ENCODE results near the gene PPP1R16B.
"Not testable (repeated sequence)": the region's sequence is repeated elsewhere in the genome, so short reads cannot be mapped to it uniquely, and the experiment has no call there.

Gene PPP1R16B

DNA sequence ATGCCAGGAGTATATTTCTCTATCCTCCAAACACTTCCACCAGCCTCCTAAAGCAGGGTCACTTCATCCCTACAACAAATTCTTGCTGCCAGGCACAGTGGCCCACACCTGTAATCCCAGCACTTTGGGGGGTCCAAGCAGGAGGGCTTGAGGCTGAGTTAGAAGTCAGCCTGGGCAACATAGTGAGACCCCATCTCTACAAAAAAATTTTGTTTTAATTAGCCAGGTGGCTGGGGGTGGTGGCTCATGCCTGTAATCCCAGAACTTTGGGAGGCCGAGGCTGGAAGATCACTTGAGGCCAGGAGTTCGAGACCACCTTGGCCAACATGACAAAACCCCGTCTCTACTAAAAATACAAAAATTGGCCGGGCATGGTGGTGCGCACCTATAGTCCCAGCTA, 11.4 kb upstream of the PPP1R16B start:
- not testable (repeated sequence) for DNase-seq

DNA sequence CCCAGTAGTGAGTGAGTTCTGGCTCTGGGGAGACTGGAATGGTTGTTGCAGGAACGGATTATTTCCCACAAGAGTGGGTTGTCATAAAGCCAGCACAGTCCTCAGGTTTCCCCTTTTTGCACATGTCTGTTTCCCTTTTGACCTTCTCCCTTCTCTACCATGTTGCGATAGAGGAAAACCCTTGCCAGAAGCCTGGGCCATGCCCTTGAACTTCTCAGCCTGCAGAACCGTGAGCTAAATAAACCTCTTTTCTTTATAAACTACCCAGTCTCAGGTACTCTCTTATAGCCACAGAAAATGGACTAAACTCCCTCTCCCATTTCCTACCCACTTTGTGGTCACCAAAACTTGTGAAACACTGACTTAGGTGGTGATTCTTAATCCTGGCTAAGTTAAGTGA, 7.2 kb upstream of the PPP1R16B start:
- no peak for DNase-seq

DNA sequence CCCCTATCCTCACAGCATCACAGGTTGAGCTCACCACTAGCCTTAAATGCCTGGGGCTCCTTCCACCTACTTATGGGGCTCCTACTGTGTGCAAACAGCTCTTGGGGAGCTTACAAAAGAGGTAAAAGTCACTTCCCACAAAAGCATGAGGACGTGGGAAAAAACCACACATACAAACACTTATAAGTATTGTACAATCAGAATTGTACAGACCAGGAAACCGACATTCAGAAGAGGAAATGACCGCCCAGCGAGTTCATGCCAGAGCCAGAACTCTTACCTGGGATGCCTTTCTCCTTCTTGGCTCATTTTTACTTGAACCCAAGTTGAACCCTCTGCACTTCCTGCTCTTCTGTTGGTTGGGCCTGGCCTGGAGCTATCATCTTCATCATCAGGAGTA, 6.3 kb upstream of the PPP1R16B start:
- no peak for DNase-seq

DNA sequence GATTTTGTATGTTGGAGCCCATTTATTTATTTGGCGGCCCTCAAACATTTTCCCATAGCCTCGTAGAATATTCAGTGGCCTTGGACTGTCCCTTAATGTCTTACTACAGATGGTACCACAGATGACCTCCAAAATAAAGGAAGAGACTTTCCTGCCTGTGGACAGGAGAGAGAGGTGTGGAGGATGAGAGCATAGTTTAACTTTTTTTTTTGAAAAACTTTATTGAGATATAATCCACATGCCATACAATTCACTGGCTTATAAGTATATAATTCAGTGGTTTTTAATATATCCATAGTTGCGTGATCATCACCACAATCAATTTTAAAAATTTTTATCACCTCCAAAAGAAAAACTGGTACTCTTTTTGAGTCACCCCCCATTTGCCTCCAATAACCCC, 4.6 kb upstream of the PPP1R16B start:
- no peak for DNase-seq

DNA sequence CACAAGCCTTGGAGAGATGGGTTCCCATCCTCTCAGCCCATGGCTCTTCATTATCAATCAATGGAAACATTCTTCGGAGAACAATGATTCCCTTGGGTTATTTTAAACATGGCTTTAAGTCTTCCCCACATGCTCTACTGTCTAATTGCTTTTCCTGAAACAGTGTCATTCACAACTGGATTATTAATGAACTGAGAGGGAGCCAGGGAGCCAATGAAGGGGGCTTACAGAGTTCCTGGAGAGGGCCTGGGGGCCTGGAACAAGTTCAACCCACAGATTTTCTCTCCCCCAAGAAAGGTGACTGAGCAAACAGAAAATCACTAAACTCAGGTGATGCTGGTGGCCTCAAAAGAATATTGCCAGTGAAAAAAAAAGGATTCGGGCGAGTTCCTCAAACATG, 1.3 kb upstream of the PPP1R16B start:
- DNase-seq, result no peak

DNA sequence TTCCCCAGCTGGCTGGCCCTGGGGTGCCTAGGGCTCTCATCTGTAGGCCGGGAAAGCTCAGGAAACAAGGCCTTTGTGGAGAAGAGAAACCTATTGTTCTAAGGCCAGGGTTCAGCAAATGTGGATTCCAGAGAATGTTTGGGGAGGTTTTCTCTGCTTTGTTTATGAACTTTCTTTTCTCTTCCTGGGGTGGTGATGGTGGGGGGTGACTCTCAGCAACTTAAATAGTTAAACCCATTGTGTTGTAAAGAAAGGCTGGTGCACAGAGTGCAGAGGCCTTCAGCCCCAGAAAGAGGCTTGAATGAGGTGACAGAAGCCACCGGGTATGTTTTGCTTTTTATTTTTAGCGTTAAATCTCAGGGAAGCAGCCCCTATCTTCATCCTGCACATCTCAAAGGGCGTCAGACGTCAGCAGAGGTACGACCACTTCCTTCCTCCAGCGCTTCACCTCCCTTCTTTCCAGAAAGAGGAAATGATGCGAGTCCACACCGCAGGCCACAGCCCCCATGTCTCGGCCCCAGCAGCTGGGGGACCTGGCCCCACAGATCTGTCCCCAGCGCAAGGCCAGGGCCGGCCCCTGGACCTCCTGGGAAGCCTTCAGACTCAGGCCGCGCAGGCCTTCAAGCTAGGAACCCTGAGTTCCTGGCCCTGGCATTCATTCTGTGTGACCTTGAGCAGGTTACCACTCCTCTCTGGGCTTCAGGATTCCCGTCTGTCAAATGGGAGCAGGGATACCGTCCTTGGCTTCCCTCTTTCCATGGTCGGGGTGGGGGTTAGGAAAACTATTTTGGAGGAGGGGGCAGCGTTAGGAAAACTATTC, 605 bp upstream of the PPP1R16B start:
- DNase-seq, result no peak

DNA sequence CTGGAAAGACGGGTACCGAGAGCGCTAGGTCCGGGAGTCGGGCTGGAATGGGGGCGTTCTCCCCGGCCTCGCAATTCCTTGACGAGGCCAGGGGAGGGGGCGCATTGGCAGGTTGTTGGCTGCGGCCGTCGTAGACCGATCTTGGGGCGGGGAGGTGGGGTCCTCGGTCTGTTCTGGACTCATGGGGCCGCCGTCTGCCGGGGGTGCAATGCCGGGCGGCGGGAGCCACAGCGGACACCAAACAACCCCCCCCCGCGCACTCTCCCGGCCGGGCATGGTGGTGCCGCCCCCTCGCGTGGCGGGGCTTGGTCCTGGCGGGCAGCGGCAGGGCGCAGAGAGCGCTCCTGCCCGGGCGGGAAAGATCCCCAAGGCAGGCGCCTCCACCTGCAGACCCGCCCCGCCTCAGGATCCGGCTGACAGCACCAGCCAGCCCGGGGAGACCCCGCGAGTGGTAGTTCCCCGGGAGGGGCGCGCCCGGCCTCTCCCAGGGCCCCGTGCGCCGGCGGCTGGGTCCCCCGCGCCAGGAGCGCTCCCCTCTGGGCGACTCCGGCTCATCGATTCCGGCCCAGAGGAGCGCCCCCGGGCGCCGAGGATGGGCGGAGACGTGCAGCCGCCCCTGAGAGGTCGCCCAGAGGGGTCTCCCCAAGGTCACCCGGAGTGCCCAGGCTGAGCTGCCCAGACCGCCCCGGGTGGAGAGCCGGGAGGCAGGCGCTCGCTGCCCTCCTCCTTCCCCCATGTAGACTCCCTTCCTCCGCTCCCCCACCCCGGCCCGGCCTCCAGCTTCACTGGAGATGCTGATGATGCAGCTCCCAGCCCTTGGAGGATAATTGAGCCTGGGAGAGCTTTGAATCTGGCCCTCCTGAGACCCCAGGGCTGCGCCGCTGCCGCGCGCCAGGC, 709 bp downstream of the PPP1R16B start:
- DNase-seq, result no peak

DNA sequence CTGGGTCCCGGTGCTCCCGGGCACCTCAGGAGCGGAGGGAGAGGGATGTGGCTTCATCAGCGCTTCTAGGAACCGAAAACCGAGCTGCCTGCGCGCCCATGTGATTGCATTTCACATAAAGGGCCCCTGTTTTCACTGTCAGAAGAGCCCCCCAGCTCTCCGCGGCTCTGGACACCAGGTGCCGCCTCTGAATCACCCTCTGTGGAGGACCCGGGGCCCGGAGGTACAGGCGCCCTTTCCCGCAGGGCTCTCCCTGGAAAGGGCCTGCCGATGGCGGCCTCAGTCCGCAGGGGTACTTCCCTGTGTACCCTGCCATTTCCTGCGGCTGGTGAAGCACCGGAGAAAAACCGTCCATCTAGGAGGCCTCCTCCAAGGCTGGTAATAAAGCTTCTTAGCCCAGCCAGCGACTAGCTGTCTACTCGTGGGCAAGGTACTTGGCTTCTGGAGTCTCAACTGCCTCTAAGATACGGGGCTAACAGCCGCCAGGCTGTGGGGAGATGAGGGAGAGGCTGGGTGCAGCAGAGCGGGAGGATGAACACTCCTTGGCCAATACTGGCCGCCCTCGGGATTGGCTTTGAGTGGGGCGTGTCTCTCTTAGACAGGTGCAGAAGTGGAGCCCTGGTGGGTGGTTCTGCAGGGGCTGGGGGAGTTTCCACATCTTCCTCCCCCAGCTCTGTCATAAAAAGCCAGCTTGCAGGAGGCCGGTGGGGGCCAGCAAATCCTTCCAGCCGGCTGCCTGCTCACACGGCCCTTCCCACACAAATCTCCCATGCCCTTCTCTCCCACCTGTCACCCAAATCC, 1.6 kb downstream of the PPP1R16B start:
- DNase-seq, result no peak

DNA sequence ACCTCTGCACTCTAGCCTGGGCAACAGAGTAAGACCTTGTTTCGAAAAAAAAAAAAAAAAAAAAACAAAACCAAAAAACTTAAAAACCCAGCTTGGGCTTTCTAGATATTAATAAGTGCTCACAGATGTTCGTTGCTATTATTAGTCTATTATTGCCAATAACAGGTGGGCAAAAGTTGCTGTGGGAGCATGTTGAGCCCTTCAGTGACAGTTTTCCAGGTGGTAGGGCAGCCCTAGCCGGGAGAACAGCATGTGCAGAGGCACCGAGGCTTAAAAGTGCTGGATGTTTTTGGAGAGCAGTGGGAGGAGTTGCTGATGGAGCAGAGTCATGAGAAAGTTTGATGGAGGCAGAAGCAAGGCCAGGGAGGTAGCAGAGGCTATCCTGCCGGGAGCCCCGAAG, 4.4 kb downstream of the PPP1R16B start:
- no peak for DNase-seq

DNA sequence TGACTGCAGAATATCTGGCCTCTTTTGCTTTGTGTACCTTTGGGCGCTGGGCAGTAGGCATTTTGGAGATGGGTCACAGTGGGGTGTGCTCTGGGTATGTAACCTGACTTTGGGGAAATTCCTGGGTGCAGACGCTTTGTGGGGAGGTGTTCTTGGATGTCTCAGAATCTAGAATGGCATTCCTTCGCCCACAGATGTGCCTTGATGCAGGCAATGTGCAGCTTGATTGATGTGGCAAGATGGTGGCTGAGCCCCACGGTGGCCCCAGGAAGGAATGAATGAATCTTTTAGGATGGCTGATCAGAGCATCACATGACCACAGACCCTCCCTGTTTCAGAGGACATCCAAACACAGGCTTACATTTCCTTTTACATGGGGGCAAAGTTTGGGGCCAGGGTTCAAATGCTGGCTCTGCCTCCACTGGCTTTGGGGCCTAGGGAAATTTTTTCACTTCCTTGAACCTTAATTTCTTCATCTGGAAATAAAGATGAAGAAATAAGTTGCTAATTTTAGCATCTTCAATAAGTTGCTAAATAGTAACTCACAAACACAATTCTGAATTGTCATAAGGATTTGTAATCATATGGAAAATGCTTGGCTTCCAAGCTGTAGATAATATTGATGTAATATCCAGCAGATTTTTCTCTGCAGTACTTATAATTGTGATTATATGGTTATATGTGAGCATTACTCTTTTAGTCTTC, 5.6 kb downstream of the PPP1R16B start:
- DNase-seq, result no peak

DNA sequence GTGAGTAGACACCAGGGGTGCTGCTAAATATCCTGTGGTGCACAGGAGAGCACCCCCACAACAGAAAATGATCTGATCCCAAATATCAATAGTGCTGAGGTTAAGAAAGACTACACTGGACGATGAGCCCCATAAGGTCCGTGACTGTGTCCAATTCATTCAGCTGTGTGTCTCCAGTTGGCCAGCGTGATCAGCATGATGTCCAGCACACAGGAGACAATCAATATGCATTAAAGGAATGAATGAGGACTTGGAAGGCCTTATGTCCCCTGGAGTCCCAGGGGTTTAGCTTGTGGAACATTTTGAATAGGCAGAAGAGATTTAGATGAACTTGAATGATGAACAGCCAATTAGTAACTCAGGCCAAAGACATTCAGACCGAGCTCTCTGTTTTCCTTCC, 6.3 kb downstream of the PPP1R16B start:
- no peak for DNase-seq

DNA sequence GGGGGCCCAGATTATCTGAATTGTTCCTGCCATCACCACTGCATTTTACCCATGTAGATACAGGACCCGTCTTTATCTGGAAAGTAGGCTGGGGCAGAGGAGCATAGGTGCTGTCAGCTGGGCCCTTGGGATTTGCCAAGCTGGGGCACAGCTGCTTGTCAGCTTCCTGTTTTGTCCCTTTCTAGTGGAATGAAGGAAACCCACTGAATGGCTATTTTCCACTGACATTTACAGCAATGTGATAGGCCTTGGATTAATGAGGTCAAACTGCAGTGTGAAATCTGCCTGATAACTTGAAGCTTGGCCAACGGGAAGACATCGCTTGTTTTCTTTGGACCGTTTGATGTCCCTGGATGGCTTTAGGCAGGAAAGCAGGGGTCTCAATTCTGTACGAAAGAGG, 6.7 kb downstream of the PPP1R16B start:
- no peak for DNase-seq

DNA sequence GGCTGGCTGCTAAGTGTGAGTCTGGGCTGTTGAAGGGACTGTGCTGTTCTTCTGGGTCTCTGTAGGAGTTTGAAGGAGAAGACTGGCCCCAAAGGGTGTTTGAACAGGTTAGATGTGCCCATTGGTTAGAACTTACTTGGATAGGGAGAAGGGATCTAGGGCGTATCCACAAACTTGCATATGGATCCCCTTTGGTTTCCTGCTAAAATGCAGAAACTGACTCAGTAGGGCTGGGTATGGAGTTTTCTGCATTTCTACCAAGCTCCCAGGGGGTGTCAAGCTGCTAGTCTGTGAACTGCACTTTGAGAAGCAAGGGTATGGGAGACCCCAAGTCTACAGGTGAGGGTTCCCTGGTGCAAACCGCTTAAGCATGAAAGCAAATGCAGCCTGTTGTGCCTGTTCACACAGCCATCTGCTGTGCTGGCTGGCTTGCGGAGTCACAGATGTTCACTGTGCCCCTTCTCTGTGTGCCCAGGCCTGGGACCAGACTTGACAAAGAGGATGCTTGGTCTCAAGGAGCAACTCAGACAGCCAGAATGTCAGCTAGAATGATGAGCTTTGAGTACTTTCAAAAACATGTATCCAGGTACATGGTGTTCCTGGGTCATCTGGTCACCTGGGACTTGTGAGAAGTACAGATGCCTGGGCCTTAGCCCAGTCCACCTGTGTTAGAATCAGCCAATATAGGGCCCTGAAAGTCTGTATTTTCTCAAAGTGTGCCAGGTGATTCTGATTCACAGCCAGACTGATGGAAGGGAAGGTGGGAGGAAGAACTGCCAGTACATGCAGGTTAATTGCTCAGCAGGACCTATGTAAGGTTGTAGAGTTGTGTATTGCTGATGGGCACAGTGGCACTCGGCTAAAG, 7.4 kb downstream of the PPP1R16B start:
- no peak for DNase-seq

DNA sequence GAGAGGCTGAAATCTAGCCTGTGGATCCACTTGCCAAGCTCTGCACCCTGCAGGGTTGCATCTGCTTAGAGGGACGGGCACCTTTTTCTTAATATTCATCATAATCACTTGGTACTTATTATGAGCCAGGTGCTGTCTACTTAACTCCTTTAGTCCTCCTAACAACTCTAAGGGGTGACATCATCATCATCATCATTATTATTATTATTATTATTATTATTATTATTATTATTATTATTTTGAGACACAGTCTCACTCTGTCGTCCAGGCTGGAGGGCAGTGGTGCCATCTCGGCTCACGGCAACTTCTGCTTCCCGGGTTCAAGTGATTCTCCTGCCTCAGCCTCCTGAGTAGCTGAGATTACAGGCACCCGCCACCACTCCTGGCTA, 8.1 kb downstream of the PPP1R16B start:
- not testable (repeated sequence) for DNase-seq

DNA sequence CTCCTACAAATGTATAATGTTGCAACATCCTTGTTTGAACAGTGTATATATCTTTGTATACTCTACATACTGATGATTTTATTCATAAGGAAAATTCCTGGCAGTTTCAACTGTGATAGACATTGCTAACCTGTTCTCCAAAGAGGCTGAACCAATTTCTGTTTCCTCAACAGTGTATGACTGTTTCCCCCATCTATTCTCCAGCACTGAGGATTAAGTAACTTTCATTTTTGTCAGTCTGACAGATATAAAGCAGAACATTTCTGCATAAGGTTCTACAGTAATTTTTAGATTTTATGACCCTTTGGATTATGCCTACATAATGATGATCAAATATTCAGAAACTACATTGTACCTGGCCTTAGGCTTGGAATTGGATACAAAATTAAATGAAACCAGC, 9.9 kb downstream of the PPP1R16B start:
- DNase-seq, result no peak

DNA sequence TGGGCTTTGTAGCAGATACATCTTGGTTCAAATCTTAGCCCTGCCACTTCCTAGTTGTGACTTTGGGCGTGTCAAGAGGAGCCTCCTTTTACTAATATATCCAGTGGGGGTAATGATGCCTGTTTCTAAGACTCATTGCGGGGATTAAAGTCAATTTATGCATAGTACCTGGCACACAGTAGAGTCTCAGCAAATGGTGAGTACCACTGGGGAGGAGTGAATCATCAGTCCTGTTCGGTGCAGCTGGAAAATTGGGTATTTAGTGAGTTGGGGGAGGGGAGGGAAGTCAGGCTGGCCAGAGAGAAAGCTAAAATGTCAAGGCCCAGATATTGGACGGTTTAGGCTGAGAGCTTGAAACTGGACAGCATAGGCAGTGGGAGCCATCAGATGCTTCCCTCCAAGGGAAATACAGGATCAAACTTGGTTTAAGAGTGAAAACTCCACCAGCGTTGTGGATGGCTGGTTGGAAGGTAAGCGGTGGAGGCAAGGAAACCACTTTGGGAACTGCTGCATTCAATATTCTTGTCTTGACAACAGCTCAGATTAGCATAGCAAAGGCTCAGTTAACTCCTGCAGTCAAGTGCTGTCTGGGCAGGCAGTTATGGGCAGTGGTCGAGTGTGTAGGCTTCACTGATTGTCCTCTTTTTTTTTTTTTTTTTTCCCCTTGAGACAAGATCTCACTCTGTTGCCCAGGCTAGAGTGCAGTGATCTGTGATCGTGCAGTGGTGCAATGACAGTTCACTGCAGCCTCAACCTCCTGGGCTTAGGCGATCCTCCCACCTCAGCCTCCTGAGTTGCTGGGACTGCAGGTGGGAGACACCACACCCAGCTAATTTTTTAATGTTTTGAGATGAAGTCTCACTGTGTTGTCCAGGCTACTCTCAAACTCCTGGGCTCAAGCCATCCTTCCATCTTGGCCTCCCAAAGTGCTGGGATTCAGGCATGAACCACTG, 12.9 kb downstream of the PPP1R16B start:
- DNase-seq, result no peak

DNA sequence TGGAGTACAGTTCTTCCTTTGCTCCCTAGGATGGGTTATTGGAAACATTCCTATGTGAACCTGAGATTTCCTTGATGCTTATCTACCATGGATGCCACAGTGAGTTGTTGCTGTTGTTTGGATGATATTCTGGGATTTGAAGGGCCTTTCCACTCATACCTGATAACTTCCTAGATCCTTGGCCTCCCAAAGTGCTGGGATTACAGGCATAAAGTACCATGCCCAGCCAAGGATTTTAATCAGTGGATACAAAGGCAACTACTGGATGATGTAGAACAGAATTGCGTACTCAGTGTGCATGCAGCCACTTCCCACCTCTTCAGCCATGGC, 20.0 kb downstream of the PPP1R16B start:
- no peak for DNase-seq

DNA sequence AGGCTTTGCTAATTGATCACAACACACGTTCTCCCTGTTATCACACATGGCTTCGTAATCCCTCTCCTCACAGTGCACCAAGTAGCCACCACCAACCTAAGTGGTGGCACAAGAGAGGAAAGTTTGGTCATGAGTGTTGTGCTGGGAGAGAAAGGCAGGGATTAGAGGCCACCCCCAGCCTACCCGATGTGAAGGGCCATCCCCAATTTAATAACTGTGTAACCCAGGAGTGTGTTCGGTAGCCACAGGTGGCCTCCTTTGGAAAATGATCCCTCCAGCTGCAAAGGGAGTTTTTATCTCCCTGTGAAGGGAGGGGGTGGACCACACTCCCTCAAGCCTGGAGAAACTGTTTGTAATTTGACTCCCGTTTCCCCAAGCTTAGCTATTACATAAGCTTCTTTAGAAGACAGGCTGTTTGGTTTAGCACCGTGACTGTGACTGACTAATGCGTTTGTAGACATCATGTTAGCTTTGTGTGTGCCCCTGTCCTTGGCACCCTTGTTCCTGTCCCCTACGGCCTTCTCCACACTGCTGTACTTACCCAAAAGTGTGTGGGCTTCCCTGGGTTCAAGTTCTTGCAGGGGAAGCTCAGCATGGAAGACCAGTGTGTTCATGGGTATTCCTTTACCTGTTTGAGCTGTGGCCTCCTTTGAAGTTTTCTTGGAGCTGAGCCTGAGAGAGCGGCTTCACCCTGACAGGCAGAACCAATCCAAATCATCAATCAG, 20.6 kb downstream of the PPP1R16B start:
- DNase-seq, result peak; percentile 72

DNA sequence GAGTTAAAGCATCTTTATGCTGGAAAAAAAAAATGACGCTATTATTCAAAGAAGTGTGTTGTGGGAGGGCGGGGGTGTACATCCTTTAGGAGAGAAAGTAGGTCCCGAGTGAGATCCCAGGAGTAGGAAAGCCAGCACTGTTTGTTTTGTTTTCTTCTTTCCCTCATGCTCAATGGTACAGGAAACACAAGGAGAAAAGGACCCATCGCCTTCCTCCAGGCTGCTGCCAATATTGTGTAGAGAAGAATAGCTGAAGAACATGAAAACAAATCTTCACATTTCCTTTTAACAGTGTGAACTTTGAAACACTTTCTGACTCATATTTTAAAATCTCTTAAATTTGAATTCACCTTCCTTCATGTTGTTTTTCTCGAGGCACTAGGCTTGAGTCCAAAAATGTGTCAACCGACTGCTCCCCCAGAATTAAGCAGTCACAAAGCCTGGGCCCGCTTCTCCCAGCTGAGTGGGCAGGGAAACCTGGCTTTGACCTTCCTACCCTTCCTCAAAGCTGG, 22.3 kb downstream of the PPP1R16B start:
- no peak for DNase-seq
